Fibroblast of villous mesenchyme (primary cell): ENCODE measurements around the gene ACTR6. TPM values are rescaled to one million over a fixed set of nuclear protein-coding genes. Genes with fewer than 3 reads are reported as not detected.
"Not testable (repeated sequence)": the region's sequence is repeated elsewhere in the genome, so short reads cannot be mapped to it uniquely, and the experiment has no call there.

Experiments used
- DNase-seq: peaks from one replicate; pipeline ENCODE4 v3.0.0-alpha.2; 2010; ENCODE audit warnings: low read depth
- H3K4me3 ChIP-seq: 2 replicates; pipeline ENCODE4 v1.5.1; 2011; ENCODE audit warnings: low read depth, mild to moderate bottlenecking, low read length
- total RNA-seq: library from RNA; depleted of rRNA; stranded (reverse); fragments of >200 nt; gene quantifications from 2 replicates; pipeline ENCODE4 v1.2.3, GENCODE V29; 2012
- TF ChIP-seq, protein P1 (sequence below): IDR thresholded peaks from 2 replicates; pipeline ENCODE4 v1.5.1; 2012; ENCODE audit warnings: low read depth, mild to moderate bottlenecking, low read length; ENCODE audit not compliant: insufficient read depth

Gene ACTR6
- total RNA-seq, 1 donor = 21.2 TPM

DNA sequence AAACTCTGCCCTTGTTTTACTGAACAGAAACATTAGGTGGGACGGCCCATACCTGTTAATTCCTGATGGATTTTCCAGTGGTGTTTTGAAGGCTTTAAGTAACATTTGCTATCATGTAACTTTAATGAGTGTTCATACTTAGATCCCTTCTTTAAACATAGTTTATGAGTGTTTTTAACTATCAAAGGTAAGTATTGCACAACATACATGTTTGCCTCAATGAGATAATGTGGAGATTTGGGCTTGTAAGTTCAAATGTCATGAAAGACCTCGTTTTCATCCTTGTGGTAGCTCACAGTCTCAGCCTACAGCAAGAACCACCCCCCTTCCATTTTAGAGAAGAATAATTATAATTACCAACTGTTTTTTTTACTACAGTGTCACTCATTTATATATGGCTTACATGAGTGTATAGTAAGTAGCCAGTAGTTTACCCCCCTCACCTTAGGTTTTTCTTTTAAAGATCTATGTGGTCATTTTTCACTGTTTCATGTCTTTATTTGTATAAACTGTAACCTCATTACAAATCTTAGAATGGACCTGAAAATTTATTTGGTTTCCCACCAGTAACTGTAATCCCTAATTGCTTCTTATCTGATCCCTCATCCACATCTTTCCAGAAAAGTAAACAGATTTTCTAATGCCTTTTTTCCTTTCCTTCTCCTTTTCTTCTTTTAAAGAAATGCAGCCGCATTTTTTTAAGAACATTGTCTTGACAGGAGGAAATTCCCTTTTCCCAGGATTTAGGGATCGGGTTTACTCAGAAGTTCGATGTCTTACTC is 18.9 kb downstream of the ACTR6 start:
- TF ChIP-seq, protein P1, sequence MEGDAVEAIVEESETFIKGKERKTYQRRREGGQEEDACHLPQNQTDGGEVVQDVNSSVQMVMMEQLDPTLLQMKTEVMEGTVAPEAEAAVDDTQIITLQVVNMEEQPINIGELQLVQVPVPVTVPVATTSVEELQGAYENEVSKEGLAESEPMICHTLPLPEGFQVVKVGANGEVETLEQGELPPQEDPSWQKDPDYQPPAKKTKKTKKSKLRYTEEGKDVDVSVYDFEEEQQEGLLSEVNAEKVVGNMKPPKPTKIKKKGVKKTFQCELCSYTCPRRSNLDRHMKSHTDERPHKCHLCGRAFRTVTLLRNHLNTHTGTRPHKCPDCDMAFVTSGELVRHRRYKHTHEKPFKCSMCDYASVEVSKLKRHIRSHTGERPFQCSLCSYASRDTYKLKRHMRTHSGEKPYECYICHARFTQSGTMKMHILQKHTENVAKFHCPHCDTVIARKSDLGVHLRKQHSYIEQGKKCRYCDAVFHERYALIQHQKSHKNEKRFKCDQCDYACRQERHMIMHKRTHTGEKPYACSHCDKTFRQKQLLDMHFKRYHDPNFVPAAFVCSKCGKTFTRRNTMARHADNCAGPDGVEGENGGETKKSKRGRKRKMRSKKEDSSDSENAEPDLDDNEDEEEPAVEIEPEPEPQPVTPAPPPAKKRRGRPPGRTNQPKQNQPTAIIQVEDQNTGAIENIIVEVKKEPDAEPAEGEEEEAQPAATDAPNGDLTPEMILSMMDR = no peak
- no peak overlapping the region for H3K4me3 ChIP-seq
- no peak for DNase-seq

DNA sequence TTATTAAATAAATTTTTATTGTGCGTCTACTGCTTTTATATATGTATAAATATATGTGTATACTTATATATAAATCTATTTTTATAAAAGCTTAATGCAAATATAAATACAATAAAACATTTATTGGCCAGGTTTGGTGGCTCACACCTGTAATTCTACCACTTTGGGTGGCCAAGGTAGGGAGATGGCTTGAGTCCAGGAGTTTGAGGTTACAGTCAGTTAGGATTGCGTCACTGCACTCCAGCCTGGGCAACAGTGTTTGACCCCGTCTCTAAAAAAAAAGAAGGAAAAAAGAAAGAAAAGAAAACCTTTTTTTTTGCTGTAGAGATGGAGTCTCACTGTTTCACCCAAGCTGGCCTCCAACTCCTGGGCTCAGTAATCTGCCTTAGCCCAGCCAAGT is 20.9 kb downstream of the ACTR6 start:
- TF ChIP-seq, protein P1 = no peak
- no peak overlapping the region for H3K4me3 ChIP-seq
- no peak for DNase-seq

DNA sequence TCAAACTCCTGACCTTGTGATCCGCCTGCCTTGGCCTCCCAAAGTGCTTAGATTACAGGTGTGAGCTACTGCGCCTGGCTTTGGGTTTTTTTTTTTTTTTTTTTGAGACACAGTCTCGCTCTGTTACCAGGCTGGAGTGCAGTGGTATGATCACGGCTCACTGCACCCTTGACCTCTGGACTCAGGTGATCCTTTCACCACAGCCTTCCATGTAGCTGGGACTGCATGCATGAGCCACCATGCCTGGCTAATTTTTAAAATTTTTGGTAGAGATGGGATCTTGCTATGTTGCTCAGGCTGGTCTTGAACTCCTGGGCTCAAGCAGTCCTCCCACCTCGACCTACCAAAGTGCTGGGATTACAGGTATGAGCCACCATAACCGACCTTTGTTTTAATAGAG is 21.6 kb downstream of the ACTR6 start:
- not testable (repeated sequence) for H3K4me3 ChIP-seq, DNase-seq

DNA sequence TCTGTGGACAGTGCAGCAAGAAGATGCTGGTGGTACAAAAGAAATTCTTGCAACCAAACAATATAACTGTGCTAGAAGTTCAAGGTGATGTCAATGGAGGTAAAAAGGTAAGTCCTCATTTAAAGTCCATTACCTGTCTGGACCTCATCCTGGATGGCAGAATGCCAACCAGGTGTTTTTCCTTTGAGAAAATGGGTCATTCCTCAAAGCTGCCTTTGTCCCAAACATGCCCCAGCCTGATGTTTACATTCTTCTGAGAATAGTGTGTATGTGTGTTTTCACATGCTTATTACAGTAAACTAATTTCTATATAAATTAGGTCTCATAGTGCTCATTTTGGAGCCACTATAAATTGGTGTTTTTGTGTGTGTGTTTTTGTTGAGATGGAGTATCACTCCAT is 24.9 kb downstream of the ACTR6 start:
- TF ChIP-seq, protein P1 = no peak
- DNase-seq = no peak
- no peak overlapping the region for H3K4me3 ChIP-seq

DNA sequence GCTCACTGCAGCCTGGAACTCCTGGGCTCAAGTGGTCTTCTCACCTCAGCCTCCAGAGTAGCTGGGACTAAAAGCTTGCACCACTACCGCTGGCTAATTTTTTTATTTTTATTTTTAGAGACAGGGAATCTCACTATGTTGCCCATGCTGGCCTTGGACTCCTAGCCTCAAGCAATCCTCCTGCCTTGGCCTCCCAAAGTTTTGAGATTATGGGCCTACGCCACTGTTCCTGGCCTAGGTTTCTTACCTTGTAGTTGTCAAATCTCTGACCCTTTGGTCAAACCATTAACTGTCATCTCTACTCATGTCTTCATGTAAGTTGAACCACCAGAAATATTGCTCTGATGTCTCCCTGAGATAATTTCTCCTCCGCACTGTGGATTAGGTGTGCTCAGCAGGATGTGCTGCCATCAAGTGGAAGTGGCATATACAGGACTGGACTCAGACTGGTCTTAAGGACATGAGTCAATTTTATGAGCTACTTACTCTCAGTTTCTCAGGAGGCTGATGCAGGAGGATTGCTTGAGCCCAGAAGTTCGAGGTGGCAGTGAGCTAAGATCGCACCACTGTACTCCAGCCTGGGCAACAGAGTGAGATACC is 28.5 kb downstream of the ACTR6 start:
- TF ChIP-seq, protein P1 = peak; percentile 4
- no peak overlapping the region for H3K4me3 ChIP-seq
- peak; percentile 24 for DNase-seq

DNA sequence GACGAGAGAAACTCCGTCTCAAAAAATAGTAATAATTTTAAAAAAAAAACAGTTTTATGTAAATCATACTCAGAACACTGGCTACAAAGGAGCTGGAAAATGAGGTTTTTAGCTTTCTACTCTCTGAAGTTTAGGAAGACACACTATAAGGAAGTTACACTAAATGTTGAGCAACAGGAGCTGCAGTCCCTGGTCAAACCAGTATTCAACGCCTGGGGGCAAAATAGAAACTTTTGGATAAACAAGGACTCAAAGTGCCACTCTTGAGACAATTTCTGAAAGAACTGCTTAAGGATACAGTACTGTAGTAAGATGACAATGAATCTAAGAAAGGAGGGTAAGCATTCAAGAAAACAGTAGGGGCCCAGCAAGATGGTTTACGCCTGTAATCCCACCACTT is 29.3 kb downstream of the ACTR6 start:
- no peak for DNase-seq
- TF ChIP-seq, protein P1 = no peak
- no peak overlapping the region for H3K4me3 ChIP-seq

DNA sequence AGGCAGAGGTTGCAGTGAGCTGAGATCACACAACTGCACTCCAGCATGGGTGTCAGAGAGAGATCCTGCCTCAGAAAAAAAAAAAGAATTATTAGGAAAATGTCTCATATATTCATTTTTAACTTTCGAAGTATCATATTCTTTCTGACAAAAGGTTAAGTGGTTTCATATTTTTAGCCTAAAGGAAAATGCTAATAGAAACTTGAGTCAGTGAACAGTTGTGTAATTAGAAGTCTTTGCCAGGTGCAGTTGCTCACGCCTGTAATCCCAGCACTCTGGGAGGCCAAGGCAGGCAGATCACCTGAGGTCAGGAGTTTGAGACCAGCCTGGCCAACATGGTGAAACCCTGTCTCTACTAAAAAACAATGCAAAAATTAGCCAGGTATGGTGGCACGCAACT is 31.3 kb downstream of the ACTR6 start:
- H3K4me3 ChIP-seq, DNase-seq: not testable (repeated sequence)

DNA sequence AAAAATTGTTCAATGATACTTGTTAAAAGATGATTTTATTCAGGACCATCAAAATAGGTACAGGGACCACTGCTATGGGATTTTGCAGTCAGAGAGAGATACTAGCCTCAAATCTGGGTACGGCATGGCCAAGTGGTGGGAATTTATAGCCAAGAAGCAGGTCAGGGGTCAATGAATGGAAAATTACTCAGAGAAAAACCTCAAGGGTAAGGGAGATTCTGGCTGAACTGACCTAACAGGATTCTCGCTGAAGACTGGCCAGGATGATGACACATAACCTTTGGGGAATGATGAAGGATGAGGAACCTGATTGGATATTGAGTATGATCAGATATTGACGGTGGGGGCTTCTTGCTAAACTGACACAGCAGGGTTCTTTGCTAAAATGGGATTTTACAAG is 33.6 kb downstream of the ACTR6 start:
- peak; percentile 63 for DNase-seq
- TF ChIP-seq, protein P1 = no peak
- peak overlapping the region; percentile 3 for H3K4me3 ChIP-seq
